Left kidney (tissue), 2 donors: Measurements from ENCODE around the gene AHR. TPM values are rescaled to one million over a fixed set of nuclear protein-coding genes. Genes with fewer than 3 reads are reported as not detected.
"Not testable (repeated sequence)": the region's sequence is repeated elsewhere in the genome, so short reads cannot be mapped to it uniquely, and the experiment has no call there.

Experiments used
- DNase-seq: peaks from one replicate; pipeline ENCODE4 v3.0.0-alpha.2; 2013
- polyA plus RNA-seq: library from polyadenylated mRNA; unstranded; fragments of 120-200 nt; gene quantifications from one replicate; pipeline ENCODE4 v1.2.1, GENCODE V29; 2013; ENCODE audit not compliant: insufficient read length

The AHR gene
- polyA plus RNA-seq, 1 donor = 36.6 TPM

- no peak for DNase-seq
These were observed 76.2 kb downstream of the AHR start for GRCh38 chr7:17374654-17375053.

GRCh38 chr7:17376595-17376994, 78.1 kb downstream of the AHR start:
- no peak for DNase-seq

GRCh38 chr7:17380736-17381662, 82.5 kb downstream of the AHR start:
- no peak for DNase-seq

- DNase-seq = not testable (repeated sequence)
These were observed 84.2 kb downstream of the AHR start for GRCh38 chr7:17382408-17383354.

- DNase-seq = no peak
These were observed 85.9 kb downstream of the AHR start for GRCh38 chr7:17384400-17384799.

- DNase-seq = no peak
These were observed 87.2 kb downstream of the AHR start for GRCh38 chr7:17385612-17386011.

GRCh38 chr7:17390392-17390791, 91.9 kb downstream of the AHR start:
- no peak for DNase-seq

- no peak for DNase-seq
These were observed 92.9 kb downstream of the AHR start for GRCh38 chr7:17391366-17391765.

- DNase-seq = no peak
These were observed 94.4 kb downstream of the AHR start for GRCh38 chr7:17392846-17393245.

GRCh38 chr7:17394563-17394962, 96.1 kb downstream of the AHR start:
- DNase-seq = not testable (repeated sequence)
